NCI-H2107 treated with DMSO at 0.1 percent for 48 hours (cell line): Measurements from ENCODE around the gene UCK2.
"Not testable (repeated sequence)": the region's sequence is repeated elsewhere in the genome, so short reads cannot be mapped to it uniquely, and the experiment has no call there.

Experiments
- DNase-seq: peaks from one replicate; lab custom pipeline; 2025; ENCODE audit not compliant: unreplicated experiment; lab: John Stamatoyannopoulos, UW

The UCK2 gene

DNA sequence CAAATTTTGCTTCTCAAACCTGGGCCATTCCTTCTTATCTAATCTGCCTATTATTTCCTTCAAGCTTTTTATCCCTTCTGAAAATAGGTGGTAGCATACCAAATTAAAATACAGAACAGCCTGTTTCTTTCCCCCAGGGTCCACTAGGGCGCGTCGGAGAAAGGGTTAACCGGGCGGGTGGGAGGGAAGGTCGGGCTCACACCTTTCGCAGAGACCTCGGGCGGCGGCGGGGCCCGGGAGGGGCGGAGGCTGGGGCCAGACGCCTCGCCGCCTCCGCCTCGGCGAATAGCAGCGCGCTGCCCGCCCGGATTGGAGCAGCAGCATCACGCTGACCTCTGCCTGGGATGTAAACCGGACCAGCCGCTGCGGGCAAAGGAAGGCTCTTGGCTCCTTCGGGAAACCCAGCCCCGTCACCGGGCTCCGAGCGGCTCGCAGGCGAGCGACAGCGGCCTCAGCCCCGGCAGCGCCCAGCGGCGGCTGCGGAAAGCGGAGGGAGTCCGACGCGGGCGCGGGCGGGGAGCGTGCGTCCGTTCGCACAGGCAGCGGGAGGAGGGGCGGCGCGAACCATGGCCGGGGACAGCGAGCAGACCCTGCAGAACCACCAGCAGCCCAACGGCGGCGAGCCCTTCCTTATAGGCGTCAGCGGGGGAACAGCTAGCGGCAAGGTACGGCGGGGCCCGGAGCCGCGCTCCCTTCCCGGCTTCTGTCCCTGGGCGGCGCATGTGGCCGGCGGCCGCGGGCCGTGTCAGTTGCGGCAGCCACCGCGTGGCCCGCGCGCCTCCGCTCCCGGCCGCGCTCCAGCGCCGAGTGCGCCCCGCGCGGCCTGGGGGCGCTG lies at the start of gene UCK2:
TSS of gene UCK2 (plus strand) at position 347 of the 835 bp plus-strand sequence. CDS start at position 567, 220 bp downstream.
- no peak for DNase-seq

DNA sequence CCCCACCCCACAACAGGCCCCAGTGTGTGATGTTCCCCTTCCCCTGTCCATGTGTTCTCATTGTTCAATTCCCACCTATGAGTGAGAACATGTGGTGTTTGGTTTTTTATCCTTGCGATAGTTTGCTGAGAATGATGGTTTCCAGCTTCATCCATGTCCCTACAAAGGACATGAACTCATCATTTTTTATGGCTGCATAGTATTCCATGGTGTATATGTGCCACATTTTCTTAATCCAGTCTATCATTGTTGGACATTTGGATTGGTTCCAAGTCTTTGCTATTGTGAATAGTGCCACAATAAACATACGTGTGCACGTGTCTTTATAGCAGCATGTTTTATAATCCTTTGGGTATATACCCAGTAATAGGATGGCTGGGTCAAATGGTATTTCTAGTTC lies 49.2 kb upstream of the UCK2 start:
- DNase-seq: not testable (repeated sequence)

DNA sequence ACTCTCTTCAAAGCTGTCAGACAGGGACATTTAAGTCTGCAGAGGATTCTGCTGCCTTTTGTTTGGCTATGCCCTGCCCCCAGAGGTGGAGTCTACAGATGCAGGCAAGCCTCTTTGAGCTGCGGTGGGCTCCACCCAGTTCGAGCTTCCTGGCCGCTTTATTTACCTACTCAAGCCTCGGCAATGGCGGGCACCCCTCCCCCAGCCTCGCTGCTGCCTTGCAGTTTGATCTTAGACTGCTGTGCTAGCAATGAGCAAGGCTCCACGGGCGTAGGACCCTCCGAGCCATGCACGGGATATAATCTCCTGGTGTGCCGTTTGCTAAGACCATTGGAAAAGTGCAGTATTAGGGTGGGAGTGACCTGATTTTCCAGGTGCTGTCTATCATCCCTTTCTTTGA lies 43.9 kb upstream of the UCK2 start:
- not testable (repeated sequence) for DNase-seq

DNA sequence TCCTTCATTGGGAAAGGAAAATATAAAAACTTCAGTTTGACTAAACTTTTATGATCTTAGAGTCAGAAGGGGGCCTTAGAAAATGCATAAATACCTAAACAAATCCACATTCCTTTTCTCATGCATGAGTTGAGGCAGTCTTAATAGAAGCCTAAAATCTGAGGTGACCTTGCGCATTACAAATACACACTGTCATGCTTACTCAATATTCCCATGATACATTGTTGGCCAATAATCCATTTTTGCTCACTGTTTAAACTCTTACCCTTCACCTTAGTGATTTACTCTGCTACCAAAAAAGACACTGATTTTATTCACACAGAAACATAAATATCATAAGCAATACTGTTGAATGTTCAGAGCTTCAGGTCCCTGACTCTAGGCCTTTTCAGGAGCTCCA lies 39.7 kb upstream of the UCK2 start:
- DNase-seq: no peak

DNA sequence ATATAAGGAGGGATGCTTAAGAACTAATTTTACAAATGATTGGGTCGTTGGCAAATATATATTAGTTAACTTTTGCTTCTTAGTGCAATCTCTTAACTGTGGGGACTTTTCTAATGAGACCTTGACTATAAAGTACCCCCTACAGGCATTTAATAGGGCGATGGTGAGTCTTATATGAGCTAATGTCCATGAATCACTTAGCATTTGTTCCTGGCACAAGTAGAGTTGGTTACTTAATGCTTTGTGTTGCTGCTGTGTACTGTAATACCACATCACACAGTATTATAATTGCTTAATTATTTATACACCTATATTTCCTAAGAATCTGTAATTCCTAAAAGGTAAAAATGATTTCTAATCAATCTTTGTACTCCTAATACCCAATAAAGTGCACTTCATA lies 33.5 kb upstream of the UCK2 start:
- DNase-seq: no peak

DNA sequence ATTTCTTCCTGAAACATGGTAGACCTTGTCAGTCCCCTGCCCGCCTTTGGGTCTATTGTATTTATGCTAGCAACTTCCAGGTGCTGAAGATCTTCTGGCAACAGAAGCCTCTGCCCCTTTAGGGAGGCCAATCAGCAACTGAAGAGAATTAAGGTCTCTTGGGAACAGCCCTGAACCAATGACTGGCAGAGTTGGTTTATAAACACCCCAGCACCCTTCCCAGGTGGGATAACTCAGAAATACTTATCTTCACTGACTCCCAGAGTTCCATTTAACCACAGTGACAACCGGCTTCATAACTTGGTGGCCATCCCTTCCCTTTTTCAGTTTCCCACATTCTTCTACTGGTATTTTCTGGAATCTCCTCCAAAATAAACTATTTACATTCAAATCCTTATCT lies 31.5 kb upstream of the UCK2 start:
- no peak for DNase-seq

DNA sequence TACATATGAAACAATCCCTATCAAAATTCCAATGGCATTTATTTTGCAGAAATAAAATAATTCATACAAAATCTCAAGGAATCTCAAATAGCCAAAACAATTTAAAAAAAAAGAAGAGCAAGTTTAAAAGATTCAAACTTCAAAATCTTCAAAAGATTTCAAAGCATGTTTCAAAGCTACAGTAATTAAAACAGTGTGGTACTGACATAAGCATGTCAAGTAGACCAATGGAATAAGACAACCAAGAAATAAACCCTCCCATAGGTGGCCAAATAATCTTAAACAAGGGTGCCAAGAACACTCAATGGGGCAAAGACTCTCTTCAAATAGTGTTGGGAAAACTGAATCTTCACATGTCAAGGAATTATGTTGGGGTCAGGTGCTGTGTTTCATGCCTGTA lies 28.0 kb upstream of the UCK2 start:
- DNase-seq: no peak

DNA sequence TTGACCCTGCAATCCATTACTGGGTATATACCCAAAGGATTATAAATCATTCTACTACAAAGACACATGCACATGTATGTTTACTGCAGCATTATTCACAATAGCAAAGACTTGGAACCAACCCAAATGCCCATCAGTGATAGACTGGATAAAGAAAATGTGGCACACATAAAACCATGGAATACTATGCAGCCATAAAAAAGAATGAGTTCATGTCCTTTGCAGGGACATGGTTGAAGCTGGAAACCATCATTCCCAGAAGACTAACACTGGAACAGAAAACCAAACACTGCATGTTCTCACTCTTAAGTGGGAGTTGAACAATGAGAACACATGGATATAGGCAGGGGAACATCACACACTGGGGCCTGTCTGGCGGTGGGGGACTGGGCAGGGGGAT lies 22.9 kb upstream of the UCK2 start:
- not testable (repeated sequence) for DNase-seq

DNA sequence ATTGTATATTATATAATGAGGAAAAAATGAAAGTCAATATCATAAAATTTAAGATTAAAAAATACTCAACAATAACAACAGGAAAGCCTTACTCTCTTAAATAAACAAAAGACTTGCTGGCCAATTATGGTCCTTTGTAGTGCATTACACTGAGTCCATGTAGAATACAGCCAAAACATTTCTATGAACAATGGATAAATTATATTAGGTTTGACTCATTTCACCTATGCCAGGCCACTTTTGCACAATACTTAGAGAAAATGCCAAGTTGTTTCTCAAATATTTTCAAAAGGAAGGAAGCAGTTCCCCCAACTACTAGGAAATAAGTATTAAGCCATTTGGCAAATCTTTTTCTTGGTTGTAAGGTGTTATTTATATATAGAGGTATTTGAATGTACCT lies 19.8 kb upstream of the UCK2 start:
- no peak for DNase-seq

DNA sequence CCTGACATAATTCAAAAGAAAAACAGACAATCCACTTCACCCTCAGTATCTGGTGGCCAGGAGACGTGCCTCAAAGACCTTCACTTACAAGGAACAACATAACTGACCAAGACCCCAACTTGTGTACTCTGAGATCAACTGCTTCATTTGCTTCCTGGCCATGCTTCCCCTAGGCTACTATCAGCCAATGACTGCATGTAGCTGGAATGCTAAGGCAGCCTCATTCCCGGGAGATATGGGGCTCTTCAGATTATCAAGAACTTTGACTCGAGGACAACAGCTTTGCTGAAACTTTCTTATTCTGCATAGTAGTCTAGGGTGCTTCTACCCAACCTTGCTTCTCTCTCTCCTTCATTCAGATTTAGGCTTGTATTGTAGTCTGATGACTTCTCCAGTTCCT lies 11.7 kb upstream of the UCK2 start:
- no peak for DNase-seq

DNA sequence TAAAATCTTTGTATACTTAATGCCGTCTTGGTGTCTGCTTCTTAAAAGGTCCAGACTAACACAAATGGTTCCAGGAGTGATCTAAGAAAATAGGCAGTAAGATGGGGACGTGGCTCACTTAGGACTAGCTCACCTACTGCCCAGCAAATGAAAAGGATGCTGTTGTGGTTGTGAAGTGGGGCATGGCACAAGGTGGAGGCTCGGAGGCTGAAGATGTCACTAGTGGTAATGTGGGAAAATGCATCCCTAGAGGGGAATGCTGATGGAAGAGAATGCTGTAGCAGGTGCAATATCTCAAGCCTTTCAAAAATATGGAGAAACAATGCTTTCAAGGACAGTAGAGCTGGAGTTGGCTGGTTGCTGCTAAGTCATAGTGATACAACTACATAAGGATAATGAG lies 11.3 kb upstream of the UCK2 start:
- DNase-seq: no peak

DNA sequence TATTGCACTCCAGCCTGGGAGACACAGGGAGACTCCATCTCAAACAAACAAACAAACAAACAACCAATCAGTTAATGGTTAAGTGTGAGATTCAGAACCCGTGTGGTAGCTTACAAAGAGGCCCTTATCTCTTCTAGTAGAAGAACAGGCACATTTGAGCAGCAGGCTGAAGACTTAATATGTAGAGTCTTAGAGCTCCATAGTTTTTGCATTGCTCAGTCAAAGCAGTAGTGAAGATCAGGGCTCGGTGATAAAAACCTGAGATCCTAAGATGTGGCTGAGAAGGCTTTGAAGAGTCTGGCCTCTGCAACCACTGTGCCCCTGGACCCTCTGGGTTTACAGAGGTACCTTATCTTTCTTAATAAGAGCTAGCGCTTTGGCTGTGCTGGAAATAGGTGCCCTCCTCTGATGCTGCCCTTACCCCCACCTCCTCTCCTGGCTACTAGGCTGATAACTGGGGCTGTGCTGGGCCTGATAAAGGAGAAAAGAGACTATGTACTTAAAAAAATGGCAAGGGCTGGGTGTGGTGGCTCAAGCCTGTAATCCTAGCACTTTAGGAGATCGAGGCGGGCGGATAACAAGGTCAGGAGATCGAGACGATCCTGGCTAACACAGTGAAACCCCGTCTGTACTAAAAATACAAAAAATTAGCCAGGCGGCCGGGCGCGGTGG lies 10.5 kb upstream of the UCK2 start:
- no peak for DNase-seq

DNA sequence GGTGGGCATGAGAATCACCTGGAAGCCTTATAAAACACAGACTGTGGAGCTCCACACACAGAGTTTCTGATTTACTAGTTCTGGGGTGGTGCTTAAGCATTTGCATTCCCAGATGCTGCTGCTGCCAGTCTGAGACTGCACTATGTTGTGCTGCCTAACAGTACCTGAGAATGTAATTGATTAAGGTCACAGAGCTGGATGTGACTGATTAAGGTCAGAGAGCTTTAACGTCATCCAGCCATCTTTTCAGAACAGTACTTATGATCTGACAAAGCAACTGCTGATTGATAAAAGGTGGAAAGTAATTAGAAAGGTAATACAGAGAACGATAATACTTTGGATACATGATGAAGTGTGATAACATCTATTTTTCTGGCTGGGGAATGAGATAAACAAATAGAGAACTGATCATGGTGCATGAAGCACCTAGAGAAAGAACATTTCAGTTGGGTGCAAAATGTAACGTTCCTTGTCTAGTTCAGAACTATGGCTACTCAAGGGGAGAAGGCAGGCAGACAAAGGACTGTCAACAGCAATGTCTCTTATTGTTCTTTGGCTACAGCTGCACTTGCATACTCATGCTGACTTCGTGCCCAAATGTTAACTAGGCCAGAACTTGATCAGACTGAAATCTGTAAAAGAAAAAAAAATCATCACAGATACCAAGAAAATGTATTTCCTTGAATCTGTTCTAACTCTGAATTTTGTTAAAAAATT lies 3.7 kb upstream of the UCK2 start:
- no peak for DNase-seq

DNA sequence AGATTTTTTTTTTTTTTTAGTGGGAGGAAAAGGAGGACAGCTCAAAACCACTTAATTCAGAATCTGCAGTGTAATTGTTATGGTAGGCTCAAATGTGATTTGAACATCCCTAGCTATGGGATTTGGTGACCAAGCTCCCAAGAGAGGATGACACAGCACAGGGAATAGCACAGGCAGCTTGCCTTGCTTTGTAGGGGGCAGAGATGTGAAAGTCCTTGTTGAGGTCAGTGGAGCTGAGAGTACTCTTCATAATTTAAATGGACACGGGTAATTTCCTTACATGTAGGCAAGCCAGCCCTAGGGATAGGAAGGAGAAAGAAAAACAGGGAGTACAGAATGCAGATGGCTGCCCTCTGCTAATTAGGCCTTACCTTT lies 3.2 kb upstream of the UCK2 start:
- no peak for DNase-seq

DNA sequence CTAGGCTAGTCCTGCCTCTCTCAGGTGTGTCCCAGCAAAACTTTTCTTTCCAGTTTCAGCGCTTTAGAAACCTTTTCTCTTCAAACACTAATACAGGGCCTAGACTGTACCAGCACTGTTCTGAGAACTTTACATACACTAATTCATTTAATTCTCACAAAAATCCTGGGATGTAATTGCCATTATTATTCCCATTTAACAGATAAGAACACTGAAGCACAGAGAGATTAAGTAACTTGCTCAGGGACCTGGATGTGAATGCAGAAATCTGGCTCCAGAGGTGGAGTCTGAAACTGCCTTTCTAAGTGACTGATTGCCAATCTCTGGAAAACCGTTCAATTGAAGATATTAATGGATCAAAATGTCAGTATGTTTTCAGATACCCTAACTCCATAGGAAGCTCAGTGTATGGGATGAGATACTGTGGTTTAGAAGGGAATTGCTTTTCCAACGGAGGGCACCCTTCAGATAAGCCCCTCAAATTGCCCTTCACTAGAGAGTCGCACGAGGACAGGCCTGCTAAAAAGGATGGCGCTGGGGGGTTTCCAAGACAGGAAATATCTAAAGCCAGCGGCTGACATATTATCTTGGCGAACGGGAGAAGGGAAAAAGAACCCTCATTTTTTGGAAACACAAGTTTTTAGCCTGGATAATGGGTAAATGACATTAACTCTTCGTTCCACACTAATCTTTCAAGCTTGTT lies 698 bp upstream of the UCK2 start:
- DNase-seq: no peak

DNA sequence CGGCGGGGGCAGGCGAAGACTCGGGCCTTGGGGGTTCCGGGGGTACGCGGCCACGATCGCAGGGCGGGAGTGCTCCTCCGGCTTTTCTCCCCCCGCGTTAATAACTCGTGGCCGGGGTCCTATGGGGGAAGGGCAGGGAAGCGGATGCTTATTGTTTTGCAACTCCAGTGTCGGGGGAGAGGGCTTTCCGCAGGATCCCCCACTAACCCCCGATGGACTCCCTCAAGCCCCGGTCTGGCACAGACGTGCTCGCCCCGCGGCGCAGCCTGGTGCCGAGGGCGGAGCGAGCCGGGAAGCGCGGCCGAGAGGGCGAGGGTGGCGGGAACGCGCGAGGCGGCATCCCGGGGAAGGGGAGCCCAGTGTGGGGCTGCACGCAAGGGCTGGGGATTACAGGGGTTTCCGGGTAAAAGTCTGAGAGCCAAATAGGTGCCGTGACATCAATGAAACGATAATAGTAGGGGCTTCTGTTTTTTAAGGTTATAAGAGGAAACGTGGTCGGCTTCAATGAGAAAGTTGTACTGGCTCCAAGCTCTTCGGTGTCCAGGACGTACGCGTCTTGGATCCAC lies 772 bp downstream of the UCK2 start:
- DNase-seq: no peak

DNA sequence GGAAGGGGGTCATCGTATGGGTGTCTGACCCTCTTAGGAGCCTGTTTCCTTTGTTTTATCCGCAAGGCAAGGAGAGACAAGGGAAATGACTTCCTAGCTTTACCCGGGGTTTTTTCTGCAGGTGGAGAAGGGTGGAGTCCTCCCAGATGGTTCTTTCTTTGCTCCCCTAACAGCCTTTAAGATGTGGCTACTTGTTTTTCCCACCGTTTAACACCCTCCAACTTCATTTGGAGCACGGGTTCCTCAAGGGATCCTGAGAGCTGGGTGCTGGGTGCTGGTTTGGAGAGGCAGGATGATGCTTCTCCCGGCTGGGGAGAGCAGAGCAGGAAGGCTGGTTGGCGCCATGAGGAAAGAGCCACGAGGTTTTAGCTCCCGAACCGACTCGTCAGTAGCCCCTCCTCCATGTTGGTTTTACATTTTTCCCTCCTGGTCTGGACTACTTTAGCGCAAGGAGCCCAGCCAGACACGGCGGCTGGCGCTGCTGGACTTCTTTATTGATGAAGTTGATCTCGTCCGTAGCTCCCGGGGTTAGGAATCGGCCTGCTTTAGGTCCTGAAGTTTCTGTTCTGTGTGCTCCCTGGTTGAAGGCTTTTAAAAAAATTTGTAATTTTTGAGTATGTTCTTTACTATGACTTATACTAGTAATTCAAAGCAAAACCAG lies 1.4 kb downstream of the UCK2 start:
- peak; percentile 89 for DNase-seq

DNA sequence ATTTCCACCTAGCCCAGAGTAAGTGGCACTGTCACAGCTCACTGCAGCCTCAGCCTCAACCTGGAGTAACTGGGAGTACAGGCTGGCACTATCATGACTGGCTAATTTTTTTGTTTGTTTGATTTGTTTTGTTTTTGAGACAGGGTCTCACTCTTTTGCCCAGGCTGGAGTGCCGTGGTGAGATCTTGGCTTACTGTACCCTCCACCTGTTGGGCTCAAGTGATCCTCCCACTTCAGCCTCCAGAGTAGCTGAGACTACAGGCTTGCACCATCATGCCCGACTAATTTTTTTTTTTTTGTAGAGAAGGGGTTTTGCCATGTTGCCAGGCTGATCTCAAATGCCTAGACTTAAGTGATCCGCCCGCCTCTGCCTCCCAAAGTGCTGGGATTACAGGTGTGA lies 2.5 kb downstream of the UCK2 start:
- DNase-seq: no peak

DNA sequence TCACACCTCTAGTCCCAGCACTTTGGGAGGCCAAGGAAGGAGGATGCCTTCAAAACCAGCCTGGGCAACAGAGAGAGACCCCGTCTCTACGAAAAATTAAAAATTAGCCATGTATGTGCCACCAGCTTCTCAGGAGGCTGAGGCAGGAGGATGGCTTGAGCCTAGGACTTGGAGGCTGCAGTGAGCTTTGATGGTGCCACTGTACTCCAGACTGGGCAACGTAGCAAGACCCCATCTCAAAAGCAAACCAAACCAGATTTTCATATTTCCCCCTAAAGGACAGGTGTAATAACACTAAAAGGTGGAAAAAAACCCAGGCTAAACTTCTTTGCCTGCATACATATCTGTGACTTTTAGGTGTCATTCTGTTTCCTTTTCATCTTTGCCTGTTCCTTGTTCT lies 3.7 kb downstream of the UCK2 start:
- no peak for DNase-seq

DNA sequence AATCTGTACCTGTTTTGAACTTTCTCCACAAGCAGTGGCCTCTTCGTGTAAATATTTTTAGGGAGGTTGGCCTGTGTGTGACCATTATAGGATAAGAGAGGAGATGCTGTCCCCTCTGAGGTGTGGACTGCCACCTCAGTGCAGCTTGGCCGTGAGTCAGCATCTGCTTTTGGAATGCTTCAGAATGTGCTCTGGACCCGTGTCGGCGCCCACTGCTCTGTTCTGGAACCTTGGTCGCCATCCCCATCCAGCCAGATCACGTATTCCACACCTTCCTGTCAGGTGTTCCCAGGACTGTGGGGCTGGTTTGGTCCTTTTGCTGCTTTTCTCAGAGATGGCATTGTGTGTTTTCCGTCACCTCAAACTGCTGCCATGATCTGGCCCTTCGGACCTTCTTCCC lies 5.5 kb downstream of the UCK2 start:
- no peak for DNase-seq

DNA sequence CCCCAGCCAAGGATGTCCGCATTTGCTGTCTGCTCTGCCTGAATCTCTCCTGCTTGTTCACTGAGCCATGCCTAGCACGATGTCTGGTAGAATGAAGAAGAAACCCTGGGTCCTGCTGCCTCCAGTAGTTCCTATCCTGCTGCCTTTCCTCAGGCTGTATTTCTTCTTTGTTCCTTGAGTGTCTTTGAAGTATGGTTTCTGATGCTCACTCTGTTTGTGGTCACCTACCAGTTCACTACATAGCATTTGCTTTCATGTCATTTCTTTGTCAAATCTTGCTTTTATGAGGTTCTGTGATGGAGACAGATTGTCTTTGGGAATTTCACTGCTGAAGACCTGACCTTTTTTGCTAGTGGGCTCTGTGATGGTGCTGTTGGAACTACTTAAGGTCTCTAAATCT lies 5.9 kb downstream of the UCK2 start:
- no peak for DNase-seq
